Astrocyte (in vitro differentiated cells and primary cell): Measurements from ENCODE around the gene GUCA1A. TPM values are rescaled to one million over a fixed set of nuclear protein-coding genes. Genes with fewer than 3 reads are reported as not detected.

Experiments
- DNase-seq: peaks from one replicate; pipeline ENCODE4 v3.0.0-alpha.2; 2010; ENCODE audit warnings: low read depth
- FAIRE-seq: peaks from 2 replicates; lab custom pipeline; 2011; peaks lifted over from hg19 to GRCh38; lab: Jason Lieb, UNC
- H2AFZ ChIP-seq: 2 replicates; pipeline ENCODE4 v1.6.0; 2012; ENCODE audit warnings: low read depth, low read length, inconsistent platforms
- H3K27ac ChIP-seq: 2 replicates; pipeline ENCODE4 v1.5.1; 2011; ENCODE audit warnings: low read depth, low read length, inconsistent platforms
- H3K27me3 ChIP-seq: 2 replicates; pipeline ENCODE4 v1.6.0; 2011; ENCODE audit warnings: low read length, inconsistent platforms; ENCODE audit not compliant: insufficient read depth
- H3K36me3 ChIP-seq: 2 replicates; pipeline ENCODE4 v1.5.1; 2011; ENCODE audit warnings: low read length, inconsistent platforms; ENCODE audit not compliant: insufficient read depth
- H3K4me1 ChIP-seq: 2 replicates; pipeline ENCODE4 v1.5.1; 2011; ENCODE audit warnings: low read length, inconsistent platforms; ENCODE audit not compliant: insufficient read depth
- H3K4me2 ChIP-seq: 2 replicates; pipeline ENCODE4 v1.6.0; 2012; ENCODE audit warnings: low read length, inconsistent platforms
- H3K4me3 ChIP-seq: 2 replicates; pipeline ENCODE4 v1.5.1; 2011; ENCODE audit warnings: low read depth, mild to moderate bottlenecking, low read length, inconsistent platforms; ENCODE audit not compliant: insufficient read depth
- H3K79me2 ChIP-seq: 2 replicates; pipeline ENCODE4 v1.6.0; 2012; ENCODE audit warnings: mild to moderate bottlenecking, low read length, inconsistent platforms; ENCODE audit not compliant: insufficient read depth
- H3K9ac ChIP-seq: 2 replicates; pipeline ENCODE4 v1.6.0; 2012; ENCODE audit warnings: mild to moderate bottlenecking, low read length, inconsistent platforms
- H3K9me3 ChIP-seq: 2 replicates; pipeline ENCODE4 v1.5.1; 2012; ENCODE audit warnings: low read depth, mild to moderate bottlenecking, low read length, inconsistent platforms; ENCODE audit not compliant: insufficient read depth
- H4K20me1 ChIP-seq: 2 replicates; pipeline ENCODE4 v1.6.0; 2012; ENCODE audit warnings: low read length, inconsistent platforms; ENCODE audit not compliant: insufficient read depth
- H3K27ac Mint-ChIP-seq: one replicate; pipeline ENCODE4 v1.8.0; 2021; ENCODE audit warnings: mild to moderate bottlenecking, mixed read lengths; ENCODE audit not compliant: unreplicated experiment
- H3K27me3 Mint-ChIP-seq: one replicate; pipeline ENCODE4 v1.8.0; 2021; ENCODE audit warnings: low read depth, mixed read lengths; ENCODE audit not compliant: unreplicated experiment
- H3K36me3 Mint-ChIP-seq: one replicate; pipeline ENCODE4 v1.8.0; 2021; ENCODE audit warnings: low read depth, mixed read lengths; ENCODE audit not compliant: unreplicated experiment
- H3K4me1 Mint-ChIP-seq: one replicate; pipeline ENCODE4 v1.8.0; 2021; ENCODE audit warnings: low read depth, mixed read lengths; ENCODE audit not compliant: unreplicated experiment
- H3K4me3 Mint-ChIP-seq: one replicate; pipeline ENCODE4 v1.8.0; 2021; ENCODE audit warnings: mild to moderate bottlenecking, moderate library complexity, mixed read lengths; ENCODE audit not compliant: unreplicated experiment
- H3K9me3 Mint-ChIP-seq: one replicate; pipeline ENCODE4 v1.8.0; 2021; ENCODE audit warnings: mild to moderate bottlenecking, mixed read lengths; ENCODE audit not compliant: unreplicated experiment
- CTCF ChIP-seq: IDR thresholded peaks from 2 replicates; pipeline ENCODE4 v1.5.1; 2011; ENCODE audit warnings: low read depth, mild to moderate bottlenecking, inconsistent platforms, low read length, moderate library complexity; ENCODE audit not compliant: insufficient read depth
- EZH2 ChIP-seq: IDR thresholded peaks from 2 replicates; pipeline ENCODE4 v1.6.1; 2012; ENCODE audit warnings: mild to moderate bottlenecking, low read length, inconsistent platforms; ENCODE audit not compliant: insufficient read depth
- total RNA-seq: library from RNA; stranded (reverse); gene quantifications from 2 replicates; pipeline ENCODE4 v1.2.1, GENCODE V29; 2021

GUCA1A gene
- total RNA-seq, 1 donor from 2014 or later = 0.45 TPM

DNA sequence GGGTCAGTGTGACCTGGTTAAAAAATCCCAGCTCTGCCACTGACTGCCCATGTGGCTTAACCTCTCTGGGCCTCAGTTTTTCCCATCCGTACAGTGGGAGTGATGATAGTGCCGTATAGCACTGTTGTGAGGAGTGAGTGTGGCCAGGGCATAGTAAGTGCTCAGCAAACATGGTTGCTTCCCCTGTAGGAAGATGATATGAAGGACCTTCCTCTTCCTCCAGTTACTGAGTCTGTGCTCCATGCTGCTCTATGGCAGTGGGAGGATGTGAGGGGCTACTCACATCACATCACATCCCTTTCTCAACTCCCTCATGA, 43.8 kb upstream of the GUCA1A start:
- no peaks in the 10 kb centered on the region for H3K36me3 ChIP-seq
- no peak overlapping the region for H2AFZ ChIP-seq
- Mint-ChIP-seq H3K4me3 (no peak overlapping the region), H3K27me3 (peaks cover 2% of the 10 kb centered on the region), H3K4me1 (peaks cover 3% of the 10 kb centered on the region), H3K27ac (no peak overlapping the region), H3K9me3 (peaks cover 2% of the 10 kb centered on the region), H3K36me3 (peaks cover 6% of the 10 kb centered on the region)
- DNase-seq = no peak
- no peak overlapping the region for H3K9ac ChIP-seq
- no peaks in the 10 kb centered on the region for H3K27me3 ChIP-seq
- peaks cover 3% of the 10 kb centered on the region for H3K79me2 ChIP-seq
- no peaks in the 10 kb centered on the region for H3K9me3 ChIP-seq
- no peak overlapping the region for H3K27ac ChIP-seq
- no peak overlapping the region for H3K4me2 ChIP-seq
- TF ChIP-seq CTCF (no peak), EZH2 (no peak)
- no peak overlapping the region for H3K4me3 ChIP-seq
- H3K4me1 ChIP-seq = peaks cover 10% of the 10 kb centered on the region
- no peak for FAIRE-seq
- H4K20me1 ChIP-seq = no peaks in the 10 kb centered on the region

GRCh38 chr6:42131531-42131930, 41.6 kb upstream of the GUCA1A start:
- H3K36me3 ChIP-seq = no peaks in the 10 kb centered on the region
- no peak for TF ChIP-seq CTCF
- TF ChIP-seq EZH2 = no peak
- FAIRE-seq (peak; percentile 78), DNase-seq (peak; percentile 79)
- H3K27me3 ChIP-seq = no peaks in the 10 kb centered on the region
- H4K20me1 ChIP-seq = no peaks in the 10 kb centered on the region
- H3K4me3 ChIP-seq = no peak overlapping the region
- Mint-ChIP-seq H3K4me1 (peaks cover 14% of the 10 kb centered on the region), H3K9me3 (peaks cover 2% of the 10 kb centered on the region), H3K4me3 (no peak overlapping the region), H3K27ac (peak overlapping the region; percentile 95), H3K27me3 (peaks cover 2% of the 10 kb centered on the region), H3K36me3 (peaks cover 6% of the 10 kb centered on the region)
- peaks cover 16% of the 10 kb centered on the region for H3K4me1 ChIP-seq
- no peaks in the 10 kb centered on the region for H3K9me3 ChIP-seq
- peaks cover 3% of the 10 kb centered on the region for H3K79me2 ChIP-seq
- peak overlapping the region; percentile 76 for H2AFZ ChIP-seq
- peak overlapping the region; percentile 70 for H3K4me2 ChIP-seq
- peak overlapping the region; percentile 61 for H3K9ac ChIP-seq
- peak overlapping the region; percentile 84 for H3K27ac ChIP-seq

DNA sequence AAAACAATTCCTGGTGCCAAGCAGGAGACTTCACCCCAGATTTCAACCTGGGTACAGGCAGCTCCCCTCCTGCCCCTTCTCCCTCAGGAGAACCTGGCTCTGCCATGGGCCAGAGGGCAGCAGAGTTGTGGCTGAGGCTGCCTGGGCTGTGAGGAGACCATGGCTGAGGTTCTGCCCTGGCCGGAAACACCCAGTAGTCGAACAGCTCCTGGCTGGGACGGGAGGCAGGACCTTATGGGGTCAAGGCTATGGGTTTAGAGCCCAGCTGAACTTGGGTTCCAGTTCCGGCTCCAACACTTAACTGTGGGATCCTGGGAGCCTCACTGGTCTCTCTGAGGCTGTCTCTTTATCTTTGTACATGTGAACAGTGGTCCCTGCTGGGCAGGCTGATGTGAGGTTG, 39.2 kb upstream of the GUCA1A start:
- Histone ChIP-seq H3K4me2 (no peak overlapping the region), H4K20me1 (no peaks in the 10 kb centered on the region), H2AFZ (no peak overlapping the region), H3K4me3 (no peak overlapping the region), H3K4me1 (peaks cover 31% of the 10 kb centered on the region), H3K36me3 (no peaks in the 10 kb centered on the region), H3K9me3 (no peaks in the 10 kb centered on the region), H3K27me3 (no peaks in the 10 kb centered on the region), H3K9ac (no peak overlapping the region), H3K27ac (no peak overlapping the region), H3K79me2 (peaks cover 12% of the 10 kb centered on the region)
- Mint-ChIP-seq H3K9me3 (peaks cover 2% of the 10 kb centered on the region), H3K27ac (no peak overlapping the region), H3K27me3 (peaks cover 2% of the 10 kb centered on the region), H3K36me3 (peaks cover 4% of the 10 kb centered on the region), H3K4me1 (peaks cover 29% of the 10 kb centered on the region), H3K4me3 (no peak overlapping the region)
- FAIRE-seq = no peak
- DNase-seq = no peak
- TF ChIP-seq CTCF = no peak
- TF ChIP-seq EZH2 = no peak
